MCF 10A (cell line): ENCODE results near the gene SEMA3E. TPM values are rescaled to one million over a fixed set of nuclear protein-coding genes. Genes with fewer than 3 reads are reported as not detected.

Experiments used
- BruUV-seq: library from RNA; stranded (reverse); fragments of 400-500 nt; replicated peaks from 2 replicates; lab custom pipeline; 2021; lab: Mats Ljungman, UMichigan
- CTCF ChIA-PET: fragments of 300-600 bp; sonication (Branson Sonifier 250); formaldehyde crosslinking; extraction: SDS; loops from one replicate; lab custom pipeline; 2021; ENCODE audit warnings: antibody characterized with exemption, inconsistent platforms; lab: Yijun Ruan, JAX
- POLR2A ChIA-PET: fragments of 300-600, 350-650 bp; sonication (Branson Sonifier 250); formaldehyde crosslinking; extraction: SDS; loops from one replicate; lab custom pipeline; 2020; ENCODE audit warnings: antibody characterized with exemption, inconsistent platforms; lab: Yijun Ruan, JAX
- DNase-seq: peaks from one replicate; pipeline ENCODE4 v3.0.0-alpha.2; 2018; ENCODE audit not compliant: unreplicated experiment
- H3K27ac Mint-ChIP-seq: one replicate; pipeline ENCODE4 v1.8.0; 2022; ENCODE audit warnings: mild to moderate bottlenecking, low read depth, mixed read lengths; ENCODE audit not compliant: unreplicated experiment
- H3K27me3 Mint-ChIP-seq: one replicate; pipeline ENCODE4 v1.8.0; 2022; ENCODE audit warnings: mixed read lengths; ENCODE audit not compliant: insufficient read depth, unreplicated experiment
- H3K36me3 Mint-ChIP-seq: one replicate; pipeline ENCODE4 v1.8.0; 2022; ENCODE audit warnings: mild to moderate bottlenecking, moderate library complexity, mixed read lengths; ENCODE audit not compliant: insufficient read depth, unreplicated experiment
- H3K4me1 Mint-ChIP-seq: one replicate; pipeline ENCODE4 v1.8.0; 2022; ENCODE audit warnings: mixed read lengths; ENCODE audit not compliant: insufficient read depth, unreplicated experiment
- H3K4me3 Mint-ChIP-seq: one replicate; pipeline ENCODE4 v1.8.0; 2022; ENCODE audit warnings: mild to moderate bottlenecking, moderate library complexity, mixed read lengths; ENCODE audit not compliant: unreplicated experiment
- H3K9me3 Mint-ChIP-seq: one replicate; pipeline ENCODE4 v1.8.0; 2022; ENCODE audit warnings: mixed read lengths; ENCODE audit not compliant: unreplicated experiment
- intact Hi-C: fragments of 100-400 bp; cut with micrococcal nuclease; formaldehyde crosslinking; loops from 2 replicates; pipeline ENCODE4 v1.14.1; 2022
- total RNA-seq: library from RNA; stranded (reverse); gene quantifications from 2 replicates; pipeline ENCODE4 v1.2.3, GENCODE V29; 2022
- TF ChIP-seq, protein P1 (sequence below): fragments of 200-600 bp; IDR thresholded peaks from one replicate; pipeline ENCODE4 v1.8.0; 2022; ENCODE audit warnings: antibody characterized with exemption, mild to moderate bottlenecking; ENCODE audit not compliant: unreplicated experiment

Gene SEMA3E
- total RNA-seq, 1 experiment from 2014 or later = 0.51 TPM

DNA sequence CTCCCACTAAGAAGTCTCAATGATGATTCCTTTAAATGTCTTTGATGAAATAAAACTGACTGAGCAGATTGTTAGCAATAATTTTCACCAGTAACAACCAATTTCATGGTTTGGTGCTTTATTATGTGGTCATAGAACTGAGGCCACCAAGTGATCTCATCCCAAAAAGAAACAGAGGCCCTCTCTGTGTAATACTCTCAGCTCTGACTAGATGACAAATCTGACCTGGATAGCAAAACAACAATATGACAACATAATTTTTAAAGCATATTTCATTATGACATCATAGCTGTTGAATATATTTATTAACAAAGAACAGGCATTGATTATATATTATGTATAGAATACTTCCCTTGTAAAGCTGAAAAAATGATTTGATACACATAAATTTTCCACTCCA is 5.9 kb downstream of the SEMA3E start:
- Mint-ChIP-seq H3K27ac (no peak overlapping the region), H3K27me3 (peaks cover 6% of the 10 kb centered on the region), H3K4me1 (no peaks in the 10 kb centered on the region), H3K9me3 (no peaks in the 10 kb centered on the region), H3K36me3 (no peaks in the 10 kb centered on the region), H3K4me3 (no peak overlapping the region)
- TF ChIP-seq, protein P1, sequence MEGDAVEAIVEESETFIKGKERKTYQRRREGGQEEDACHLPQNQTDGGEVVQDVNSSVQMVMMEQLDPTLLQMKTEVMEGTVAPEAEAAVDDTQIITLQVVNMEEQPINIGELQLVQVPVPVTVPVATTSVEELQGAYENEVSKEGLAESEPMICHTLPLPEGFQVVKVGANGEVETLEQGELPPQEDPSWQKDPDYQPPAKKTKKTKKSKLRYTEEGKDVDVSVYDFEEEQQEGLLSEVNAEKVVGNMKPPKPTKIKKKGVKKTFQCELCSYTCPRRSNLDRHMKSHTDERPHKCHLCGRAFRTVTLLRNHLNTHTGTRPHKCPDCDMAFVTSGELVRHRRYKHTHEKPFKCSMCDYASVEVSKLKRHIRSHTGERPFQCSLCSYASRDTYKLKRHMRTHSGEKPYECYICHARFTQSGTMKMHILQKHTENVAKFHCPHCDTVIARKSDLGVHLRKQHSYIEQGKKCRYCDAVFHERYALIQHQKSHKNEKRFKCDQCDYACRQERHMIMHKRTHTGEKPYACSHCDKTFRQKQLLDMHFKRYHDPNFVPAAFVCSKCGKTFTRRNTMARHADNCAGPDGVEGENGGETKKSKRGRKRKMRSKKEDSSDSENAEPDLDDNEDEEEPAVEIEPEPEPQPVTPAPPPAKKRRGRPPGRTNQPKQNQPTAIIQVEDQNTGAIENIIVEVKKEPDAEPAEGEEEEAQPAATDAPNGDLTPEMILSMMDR = no peak
- ChIA-PET POLR2A (no interaction called here), CTCF (no interaction called here)
- DNase-seq = no peak
- BruUV-seq = no TSS peak
- intact Hi-C loops = no loop called here

DNA sequence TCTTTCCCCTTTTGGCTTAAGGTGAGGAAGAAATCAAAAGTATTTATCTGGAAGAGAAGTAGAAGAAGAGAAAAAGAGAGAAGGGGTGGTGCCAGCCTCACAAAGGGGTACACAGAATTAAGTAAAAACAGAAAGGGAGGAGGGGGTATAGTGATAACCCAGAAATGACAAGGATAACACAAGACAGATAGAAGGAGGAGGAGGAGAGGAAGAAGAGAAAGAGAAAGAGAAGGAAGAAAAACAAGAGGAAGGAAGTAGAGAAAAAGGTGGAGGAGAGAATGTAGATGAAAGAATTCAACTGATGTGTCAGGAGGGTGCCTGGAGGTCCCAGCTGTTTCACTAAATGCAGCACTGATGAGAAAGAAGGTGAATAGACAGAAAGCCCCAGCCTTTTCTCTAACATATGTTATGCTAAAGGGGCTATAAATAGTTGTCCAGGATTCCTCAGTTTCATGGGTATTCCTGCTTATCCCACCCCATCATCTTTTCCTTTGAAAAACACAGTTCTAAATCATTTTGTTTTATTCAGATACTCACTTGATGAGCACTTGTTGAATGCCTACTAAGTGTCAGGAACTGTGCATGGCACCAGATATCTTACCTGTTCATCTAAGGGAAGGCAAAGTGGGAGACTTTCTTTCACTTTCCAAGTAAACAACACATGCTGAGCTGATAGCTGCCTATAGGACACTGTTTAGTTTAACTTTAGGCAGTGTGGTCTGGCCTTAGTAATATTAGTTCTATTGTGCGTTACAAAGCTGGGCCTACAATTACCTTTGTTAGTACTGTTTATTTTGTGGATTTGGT is 8.0 kb downstream of the SEMA3E start:
- Mint-ChIP-seq H3K36me3 (no peaks in the 10 kb centered on the region), H3K27me3 (no peaks in the 10 kb centered on the region), H3K4me1 (no peaks in the 10 kb centered on the region), H3K27ac (no peak overlapping the region), H3K4me3 (no peak overlapping the region), H3K9me3 (no peaks in the 10 kb centered on the region)
- BruUV-seq = no TSS peak
- intact Hi-C loops = no loop called here
- ChIA-PET POLR2A (interaction anchor here (0.7 kb wide), 1 partner anchor 63 kb away, joined by 3 read pairs; no protein-coding TSS in a partner anchor), CTCF (interaction anchor here (1.0 kb wide), 1 partner anchor 226 kb away, joined by 3 read pairs; no protein-coding TSS in a partner anchor)
- TF ChIP-seq, protein P1 = no peak
- no peak for DNase-seq

DNA sequence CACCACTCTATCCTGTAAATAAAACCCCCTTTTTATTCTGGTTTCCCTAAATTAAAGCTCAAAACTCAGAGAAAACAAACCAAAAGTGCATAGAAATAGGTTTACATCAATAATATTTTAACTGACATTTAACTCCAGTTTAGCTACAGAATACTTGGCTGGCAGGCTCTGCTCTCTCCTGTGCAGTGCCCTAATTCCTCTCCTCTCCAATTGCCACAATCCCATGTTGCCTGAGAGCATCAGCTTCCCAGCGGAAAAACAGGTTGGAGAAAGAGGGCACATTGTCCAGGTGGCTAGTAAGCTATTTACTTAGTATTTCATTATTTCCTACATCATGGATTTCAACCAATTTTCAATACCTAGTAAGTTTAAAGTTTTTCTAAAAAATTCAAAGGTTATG is 8.7 kb downstream of the SEMA3E start:
- intact Hi-C loops = no loop called here
- Mint-ChIP-seq H3K9me3 (no peaks in the 10 kb centered on the region), H3K36me3 (no peaks in the 10 kb centered on the region), H3K27ac (no peak overlapping the region), H3K4me3 (no peak overlapping the region), H3K4me1 (no peaks in the 10 kb centered on the region), H3K27me3 (no peaks in the 10 kb centered on the region)
- no TSS peak for BruUV-seq
- CTCF ChIA-PET = no interaction called here
- no peak for DNase-seq
- TF ChIP-seq, protein P1 = no peak
- POLR2A ChIA-PET = no interaction called here

DNA sequence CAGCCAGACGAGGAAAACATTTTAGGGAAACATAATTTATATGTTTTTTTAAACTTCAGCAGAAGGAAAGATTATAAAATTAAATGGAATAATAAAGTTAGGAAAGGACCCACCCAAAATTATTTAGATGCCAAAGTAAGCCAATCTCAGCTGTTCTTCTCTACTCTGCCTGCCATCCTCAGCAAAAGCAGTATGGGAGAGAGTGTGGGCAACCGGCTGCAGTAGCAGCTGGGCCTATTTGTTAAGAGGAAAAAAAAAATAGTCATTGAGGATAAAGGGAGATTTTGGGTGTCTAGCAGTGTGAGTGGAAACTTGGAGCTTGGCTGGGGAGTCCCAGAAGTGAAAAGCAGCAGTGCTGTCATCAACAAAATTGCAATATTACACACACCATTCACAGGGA is 15.4 kb downstream of the SEMA3E start:
- DNase-seq = no peak
- BruUV-seq = no TSS peak
- Mint-ChIP-seq H3K4me1 (no peaks in the 10 kb centered on the region), H3K36me3 (no peaks in the 10 kb centered on the region), H3K4me3 (no peak overlapping the region), H3K27ac (no peak overlapping the region), H3K27me3 (peaks cover 13% of the 10 kb centered on the region), H3K9me3 (no peaks in the 10 kb centered on the region)
- TF ChIP-seq, protein P1 = no peak
- CTCF ChIA-PET = no interaction called here
- intact Hi-C loops = no loop called here
- POLR2A ChIA-PET = no interaction called here
